Vagina (tissue), 2 donors: ENCODE measurements around the gene BCOR. TPM values are rescaled to one million over a fixed set of nuclear protein-coding genes. Genes with fewer than 3 reads are reported as not detected.

ENCODE experiments used
- DNase-seq, 2 donors: peaks; one replicate each; pipeline ENCODE4 v3.0.0-alpha.2; 2017; ENCODE audit errors: extremely low spot score in 2 of 2
- H3K27ac ChIP-seq: fragments of 200-600 bp; sonication (generic); one replicate; pipeline ENCODE4 v1.5.1; 2019
- H3K27me3 ChIP-seq: fragments of 200-600 bp; sonication (generic); one replicate; pipeline ENCODE4 v1.5.1; 2019
- H3K36me3 ChIP-seq, 2 donors: fragments of 200-600 bp; sonication (generic); one replicate each; pipeline ENCODE4 v1.5.1; 2017 to 2019
- H3K4me1 ChIP-seq: fragments of 200-600 bp; sonication (generic); one replicate; pipeline ENCODE4 v1.5.1; 2019
- H3K4me3 ChIP-seq, 2 donors: fragments of 200-600 bp; sonication (generic); 1 replicate in 1 of 2; 2 replicates in 1 of 2; pipeline ENCODE4 v1.5.1; 2016 to 2019
- H3K9me3 ChIP-seq: fragments of 200-600 bp; sonication (generic); one replicate; pipeline ENCODE4 v1.5.1; 2019
- CTCF ChIP-seq, 3 experiments: fragments of 450-650 bp in 2 of 3; fragments of 200-600 bp in 1 of 3; sonication (generic) in 1 of 3; IDR thresholded peaks; one replicate each; pipeline ENCODE4 v1.5.1; 2017 to 2019; ENCODE audit warnings: antibody characterized with exemption in 3 of 3, mild to moderate bottlenecking in 2 of 3, moderate library complexity in 2 of 3
- POLR2A ChIP-seq, 2 donors: fragments of 450-650 bp; IDR thresholded peaks; one replicate each; pipeline ENCODE4 v1.6.1; 2017; ENCODE audit warnings: antibody characterized with exemption in 2 of 2, mild to moderate bottlenecking in 2 of 2, moderate library complexity in 2 of 2
- POLR2AphosphoS5 ChIP-seq, 2 donors: sonication (generic); formaldehyde crosslinking; IDR thresholded peaks; one replicate each; pipeline ENCODE4 v1.9.0; 2017; ENCODE audit warnings: antibody characterized with exemption in 2 of 2, mild to moderate bottlenecking in 2 of 2, low read depth in 1 of 2; ENCODE audit not compliant: insufficient read depth in 1 of 2
- intact Hi-C: fragments of 100-400 bp; cut with DNase I; formaldehyde crosslinking; loops from one replicate; pipeline ENCODE4 v1.15.1; 2023
- total RNA-seq: library from RNA; depleted of rRNA; stranded (reverse); fragments of >200 nt; gene quantifications from one replicate; pipeline ENCODE4 v1.2.3, GENCODE V29; 2016

Gene BCOR
- total RNA-seq, 1 donor from 2014 or later: 19.9 TPM

- intact Hi-C loops: no loop called here
- no peak for TF ChIP-seq POLR2AphosphoS5 (IDR thresholded peaks at IDR 0.05; ENCODE audit: insufficient read depth in 1 of 2, low read depth in 1 of 2)
- TF ChIP-seq CTCF (IDR thresholded peaks at IDR 0.05): no peak
- TF ChIP-seq POLR2A (IDR thresholded peaks at IDR 0.05): no peak
- Histone ChIP-seq H3K9me3 (no peaks in the 10 kb centered on the region), H3K36me3 (no peaks in the 10 kb centered on the region), H3K27ac (no peak overlapping the region), H3K27me3 (peaks cover 10% of the 10 kb centered on the region), H3K4me1 (peaks cover 57% of the 10 kb centered on the region), H3K4me3 (no peak overlapping the region)
- no peak for DNase-seq
Observed at GRCh38 chrX:40091691-40092421, 5.9 kb downstream of the BCOR start.

GRCh38 chrX:40090961-40091360 is 6.8 kb downstream of the BCOR start:
- H3K4me1 ChIP-seq: peaks cover 48% of the 10 kb centered on the region
- intact Hi-C loops: no loop called here

GRCh38 chrX:40090050-40090804 is 7.5 kb downstream of the BCOR start:
- H3K4me1 ChIP-seq: peaks cover 48% of the 10 kb centered on the region
- peak overlapping the region; percentile 36 to 47 for H3K4me3 ChIP-seq
- no peaks in the 10 kb centered on the region for H3K27me3 ChIP-seq
- TF ChIP-seq POLR2A (IDR thresholded peaks at IDR 0.05) (no peak), POLR2AphosphoS5 (IDR thresholded peaks at IDR 0.05; ENCODE audit: insufficient read depth in 1 of 2, low read depth in 1 of 2) (peak in 1 of 2 donors; percentile 13), CTCF (IDR thresholded peaks at IDR 0.05) (no peak)
- H3K27ac ChIP-seq: peak overlapping the region; percentile 13
- no peaks in the 10 kb centered on the region for H3K9me3 ChIP-seq
- intact Hi-C loops: no loop called here
- DNase-seq: no peak
- no peaks in the 10 kb centered on the region for H3K36me3 ChIP-seq

More at GRCh38 chrX:40090961-40091360, 6.8 kb downstream of the BCOR start:
- Histone ChIP-seq H3K9me3 (no peaks in the 10 kb centered on the region), H3K36me3 (no peaks in the 10 kb centered on the region), H3K4me3 (no peak overlapping the region), H3K27ac (no peak overlapping the region), H3K27me3 (peaks cover 6% of the 10 kb centered on the region)
- DNase-seq: no peak
- no peak for TF ChIP-seq POLR2A (IDR thresholded peaks at IDR 0.05)
- TF ChIP-seq POLR2AphosphoS5 (IDR thresholded peaks at IDR 0.05; ENCODE audit: insufficient read depth in 1 of 2, low read depth in 1 of 2): no peak
- TF ChIP-seq CTCF (IDR thresholded peaks at IDR 0.05): no peak

GRCh38 chrX:40088803-40089540 is 8.8 kb downstream of the BCOR start:
- peaks cover 60% of the 10 kb centered on the region for H3K4me1 ChIP-seq
- intact Hi-C loops: loop anchor here (5.0 kb wide), 1 partner anchor 83 kb away; no protein-coding TSS in a partner anchor
- no peaks in the 10 kb centered on the region for H3K9me3 ChIP-seq
- DNase-seq: no peak
- no peaks in the 10 kb centered on the region for H3K27me3 ChIP-seq
- H3K27ac ChIP-seq: no peak overlapping the region
- H3K36me3 ChIP-seq: no peaks in the 10 kb centered on the region
- H3K4me3 ChIP-seq: no peak overlapping the region
- TF ChIP-seq CTCF (IDR thresholded peaks at IDR 0.05) (no peak), POLR2AphosphoS5 (IDR thresholded peaks at IDR 0.05; ENCODE audit: insufficient read depth in 1 of 2, low read depth in 1 of 2) (no peak), POLR2A (IDR thresholded peaks at IDR 0.05) (no peak)
